ENCODE results near the gene AGMO.

The AGMO gene

DNA sequence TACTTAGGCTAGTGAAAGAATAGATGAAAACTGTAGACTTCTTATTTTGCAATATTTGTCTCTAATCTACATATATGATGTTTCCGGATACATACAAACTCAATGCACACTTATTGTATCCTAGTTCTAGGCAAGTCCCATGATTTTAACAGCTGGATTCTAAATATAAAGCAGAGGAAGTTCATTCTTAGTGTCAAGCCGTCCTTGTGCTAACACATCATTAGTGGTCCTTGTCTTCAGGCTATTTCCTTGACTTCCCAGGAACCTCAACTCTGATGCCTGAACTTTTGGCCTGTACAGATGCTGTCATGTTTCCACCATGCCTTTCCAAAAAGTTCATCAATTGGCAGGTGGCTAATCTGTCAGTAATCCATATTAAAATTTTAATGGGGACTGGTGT is 357.4 kb downstream of the AGMO start:
- DNase-seq, result no peak

DNA sequence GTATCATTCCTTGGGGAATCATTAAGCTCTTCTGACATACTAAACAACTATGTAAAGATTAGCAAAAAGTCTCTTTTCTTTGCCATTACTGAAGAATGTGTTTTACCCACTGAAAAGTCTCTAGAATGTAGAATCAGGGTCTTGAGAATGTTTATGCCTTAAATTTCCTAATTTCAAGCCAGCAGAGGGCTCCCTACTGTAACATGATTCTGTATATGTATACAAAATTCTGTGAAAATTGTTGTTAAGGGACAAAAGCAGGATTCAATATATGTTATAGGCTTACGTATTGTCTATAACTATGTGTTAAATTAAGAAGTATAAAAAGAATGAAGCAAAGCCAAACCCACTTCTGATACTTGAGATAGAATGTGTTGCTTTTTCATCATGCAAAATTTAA is 362.3 kb downstream of the AGMO start:
- DNase-seq, result no peak

DNA sequence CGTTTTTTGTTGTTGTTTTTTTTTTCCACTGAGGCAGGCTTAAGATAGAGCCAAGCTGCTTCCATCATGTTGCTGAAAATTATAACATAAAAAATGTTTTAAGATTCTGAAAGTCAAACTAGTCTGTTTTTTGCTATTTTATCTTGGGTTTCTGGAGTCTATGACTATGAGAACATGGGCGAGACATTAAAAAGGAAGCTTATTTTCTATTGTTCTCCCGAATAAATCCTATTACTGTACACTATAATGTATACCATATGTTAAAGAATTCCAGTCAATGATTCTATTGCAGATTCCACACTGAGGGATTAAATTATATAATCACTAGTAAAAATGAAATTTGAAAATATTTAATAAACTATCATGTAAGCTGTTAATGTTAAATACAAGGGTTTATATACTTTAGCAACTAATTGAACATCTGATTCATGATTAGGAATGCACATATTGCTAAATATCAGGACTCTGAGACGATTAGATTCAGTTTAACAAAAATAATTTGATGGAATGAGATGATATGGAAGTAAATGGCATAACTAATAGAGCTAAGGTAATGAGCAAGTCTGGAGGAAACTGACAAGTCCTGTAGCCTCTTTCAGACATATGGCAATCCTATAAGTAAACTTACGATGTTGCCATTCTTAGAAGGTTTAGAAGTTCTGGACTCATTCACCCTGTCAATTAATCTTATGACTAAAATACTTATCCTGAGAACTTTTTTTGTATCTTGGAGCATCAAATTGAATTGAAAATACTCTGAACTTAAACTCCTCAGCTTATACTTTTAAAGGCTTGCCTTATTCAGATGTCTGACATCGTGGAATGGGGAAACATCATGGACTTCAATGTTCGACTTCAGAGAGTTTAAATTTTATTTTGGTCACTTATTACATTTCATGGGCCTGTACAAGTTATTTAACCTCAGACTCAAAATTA is 364.5 kb downstream of the AGMO start:
- no peak for DNase-seq

DNA sequence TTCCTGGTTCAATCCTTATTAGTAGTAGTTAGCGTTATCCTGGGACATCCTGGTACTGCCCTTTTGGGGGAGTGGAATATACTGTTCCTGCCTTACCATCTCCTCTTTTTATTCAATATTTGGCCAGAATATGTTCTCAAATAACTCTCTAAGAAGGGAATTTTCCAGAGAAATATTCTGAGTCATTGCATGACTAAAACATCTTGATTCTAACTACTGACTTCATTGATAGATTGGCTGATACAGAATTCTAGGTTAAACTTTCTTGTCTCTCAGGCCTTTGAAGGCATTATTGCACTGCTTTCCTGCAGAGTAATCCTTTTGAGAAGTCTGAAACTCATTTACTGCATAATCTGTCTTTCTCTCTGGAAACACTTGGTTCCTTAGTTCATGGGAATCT is 383.8 kb downstream of the AGMO start:
- DNase-seq, result no peak

DNA sequence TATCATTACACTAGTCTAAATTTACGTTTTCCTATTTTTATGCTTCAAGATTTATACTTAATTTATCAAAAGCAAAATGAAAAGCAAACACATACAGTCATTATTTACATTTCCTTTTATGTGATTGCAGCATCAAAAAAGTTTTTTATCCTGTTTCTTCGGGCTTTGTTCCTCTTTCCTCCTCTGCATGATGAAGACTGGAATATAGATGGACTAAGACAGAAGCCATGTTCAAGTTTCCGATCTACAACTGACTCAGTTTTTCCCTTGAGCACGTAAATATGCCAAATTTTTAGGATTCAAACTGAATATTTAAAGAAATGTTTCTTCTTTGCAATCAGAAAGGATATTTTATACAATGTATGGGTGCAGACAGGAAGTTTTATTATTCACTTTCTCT is 385.7 kb downstream of the AGMO start:
- DNase-seq, result no peak

DNA sequence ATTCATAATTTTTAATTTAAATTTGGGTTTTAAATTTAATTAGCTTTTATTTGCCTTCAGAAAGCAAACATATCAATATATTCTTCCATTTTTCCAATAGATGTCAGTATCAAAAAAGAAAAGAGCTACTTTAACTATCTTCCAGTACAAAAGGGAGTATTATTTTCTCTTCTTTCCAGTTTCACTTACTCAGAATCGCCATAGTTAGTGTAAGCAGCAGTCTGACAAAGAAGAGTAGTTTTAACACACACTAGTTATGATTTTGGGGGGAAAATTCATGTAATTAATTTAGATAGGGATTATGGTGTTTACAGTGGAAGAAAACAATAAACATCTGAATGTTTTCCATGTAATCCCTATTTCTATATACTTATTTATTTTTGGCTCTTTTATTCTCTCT is 386.7 kb downstream of the AGMO start:
- no peak for DNase-seq

DNA sequence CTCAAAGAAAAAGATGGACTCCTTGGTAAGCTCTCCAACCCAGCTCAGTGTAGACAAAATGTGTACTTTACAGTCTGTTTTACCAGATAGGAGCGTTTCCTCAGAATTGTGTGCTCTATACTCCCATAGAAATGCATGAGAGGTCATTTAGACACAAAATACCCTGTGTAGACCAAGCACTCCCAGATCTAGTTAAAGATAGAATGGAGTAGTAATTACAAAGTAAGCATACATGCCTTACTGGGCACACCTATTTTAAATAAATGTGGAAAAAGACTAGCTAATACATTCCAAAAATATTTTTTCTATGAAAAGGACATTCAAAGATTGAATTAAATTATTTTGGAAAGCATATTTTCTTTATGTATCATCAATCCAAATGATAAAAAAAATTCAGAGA is 387.3 kb downstream of the AGMO start:
- no peak for DNase-seq

DNA sequence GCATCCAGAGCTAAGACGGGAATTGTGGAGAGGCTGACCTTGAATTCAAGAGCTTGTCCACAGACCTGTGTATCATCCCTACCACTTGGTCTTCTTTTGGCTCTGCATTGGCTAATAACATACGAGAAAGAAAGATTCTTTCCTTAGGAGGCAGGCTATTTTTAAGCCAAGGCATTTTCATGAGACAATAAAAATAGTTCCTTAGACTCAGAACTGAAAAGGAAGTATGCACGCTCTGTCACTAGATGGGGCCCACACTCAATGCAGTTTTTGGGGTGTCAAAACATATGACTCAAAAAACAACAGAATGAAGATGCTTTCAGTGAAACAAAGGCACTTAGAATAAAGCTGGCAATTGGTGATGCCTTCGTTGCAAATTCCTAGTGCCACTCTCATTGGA is 393.3 kb downstream of the AGMO start:
- no peak for DNase-seq

DNA sequence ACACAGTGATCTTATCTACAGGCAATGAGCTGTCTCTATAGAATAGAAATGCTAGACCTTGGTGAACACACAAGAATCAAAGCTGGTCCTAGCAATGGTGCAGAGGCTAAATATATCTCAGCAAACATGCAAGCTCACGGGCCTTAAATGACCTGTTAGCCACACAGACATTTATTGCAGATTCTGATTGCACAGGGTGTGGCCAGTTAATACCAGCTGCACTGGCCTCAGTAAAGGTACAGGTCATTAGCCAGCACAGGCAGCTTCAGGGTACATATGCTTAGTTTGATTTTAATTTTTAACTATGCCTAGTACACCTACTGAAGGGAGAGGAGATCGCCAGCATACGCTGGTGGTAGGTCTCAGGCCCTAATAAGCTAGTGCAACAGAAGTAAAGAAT is 393.9 kb downstream of the AGMO start:
- DNase-seq, result no peak

DNA sequence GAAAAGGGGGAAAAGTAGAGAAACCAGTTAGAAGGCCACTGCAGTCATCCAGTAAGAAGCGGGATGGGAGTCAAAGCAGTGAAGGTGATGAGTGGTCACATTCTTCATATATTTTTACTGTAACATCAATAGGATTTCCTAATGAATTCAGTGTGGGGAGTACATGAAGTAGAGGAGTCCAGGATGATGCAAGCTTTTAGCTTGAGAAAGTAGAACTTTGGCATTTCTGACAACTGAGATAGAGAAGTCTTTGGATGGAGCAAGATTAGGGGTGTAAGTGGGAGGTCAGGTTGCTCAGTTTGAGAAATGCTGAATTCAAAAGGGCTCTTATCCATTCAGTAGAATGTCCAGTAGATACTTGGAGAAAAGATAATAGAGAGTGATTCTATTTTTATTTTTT is 395.2 kb downstream of the AGMO start:
- no peak for DNase-seq

DNA sequence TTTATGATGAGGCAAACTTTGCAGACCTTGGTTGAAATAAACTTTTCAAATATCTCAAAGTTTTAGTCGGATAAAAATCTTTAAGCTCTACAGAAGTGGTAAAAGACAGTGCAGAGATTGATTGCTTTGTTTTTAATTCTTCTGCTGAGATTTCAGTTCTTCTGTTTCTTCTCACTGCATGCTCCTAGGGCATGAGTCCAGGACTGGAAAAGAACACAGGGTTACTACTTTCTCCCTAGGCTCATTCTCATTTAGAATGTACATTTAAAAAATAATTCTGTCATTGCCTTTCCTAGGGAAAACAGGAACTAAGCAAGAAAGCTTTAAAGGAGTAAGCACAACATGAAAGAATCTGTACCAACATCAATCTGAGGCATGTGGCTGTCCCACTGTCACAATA is 402.6 kb downstream of the AGMO start:
- no peak for DNase-seq

DNA sequence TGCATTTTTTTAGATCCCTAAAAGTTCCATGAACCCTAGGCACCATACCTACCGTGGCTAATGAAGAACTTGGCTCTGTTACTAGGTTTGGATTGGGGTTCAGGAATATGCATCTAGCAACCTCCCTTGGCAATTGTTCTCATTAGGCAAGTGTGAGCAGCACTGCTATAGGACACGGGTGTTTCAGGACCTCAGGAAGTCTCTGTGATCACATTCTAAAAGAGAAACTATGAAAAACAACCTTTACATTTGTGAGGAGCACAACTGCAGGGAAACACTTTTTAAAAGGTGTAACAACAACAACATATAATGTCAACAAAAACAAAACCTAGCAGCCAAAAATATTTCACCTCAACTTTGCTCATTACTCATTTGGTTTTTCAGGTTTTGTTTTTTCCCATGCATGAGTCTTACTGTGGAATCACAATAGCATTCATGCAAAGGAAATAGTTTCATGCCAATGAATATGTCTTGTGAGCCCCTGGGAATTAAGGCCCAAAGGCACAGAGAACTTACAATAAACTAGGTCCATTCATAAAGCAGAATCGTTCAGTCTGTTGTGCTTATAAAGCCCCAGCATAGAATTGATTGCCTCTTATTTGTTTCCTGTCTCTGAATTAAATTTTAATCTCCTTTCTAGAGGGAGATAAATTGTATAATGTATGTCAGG is 403.5 kb downstream of the AGMO start:
- DNase-seq, result no peak
